Transverse colon (tissue), 4 donors: Measurements from ENCODE around the gene DLG5. TPM values are rescaled to one million over a fixed set of nuclear protein-coding genes. Genes with fewer than 3 reads are reported as not detected.

Experiments used
- DNase-seq: peaks from one replicate; pipeline ENCODE4 v3.0.0-alpha.2; 2019
- H3K27ac ChIP-seq, 4 donors: fragments of 200-600 bp; sonication (generic); 2 replicates each; pipeline ENCODE4 v1.5.1; 2016 to 2018; ENCODE audit warnings: inconsistent platforms in 4 of 4
- H3K27me3 ChIP-seq: fragments of 200-600 bp; sonication (generic); 2 replicates; pipeline ENCODE4 v1.5.1; 2017; ENCODE audit warnings: inconsistent platforms
- H3K36me3 ChIP-seq, 4 donors: fragments of 200-600 bp; sonication (generic); 2 replicates each; pipeline ENCODE4 v1.5.1; 2017 to 2019; ENCODE audit warnings: inconsistent platforms in 4 of 4
- H3K4me1 ChIP-seq, 4 donors: fragments of 200-600 bp; sonication (generic); 2 replicates each; pipeline ENCODE4 v1.5.1; 2017 to 2020; ENCODE audit warnings: inconsistent platforms in 4 of 4
- H3K4me3 ChIP-seq, 4 donors: fragments of 200-600 bp; sonication (generic); 1 replicate in 1 of 4; 2 replicates in 3 of 4; pipeline versions ENCODE4 v1.5.1 to v1.6.1; 2017 to 2019; ENCODE audit warnings: inconsistent platforms in 4 of 4
- H3K9me3 ChIP-seq, 2 donors: fragments of 200-600 bp; sonication (generic); 2 replicates each; pipeline ENCODE4 v1.5.1; 2017 to 2019; ENCODE audit warnings: inconsistent platforms in 2 of 2
- CTCF ChIP-seq, 5 experiments: fragments of 200-600 bp in 3 of 5; fragments of 450-650 bp in 2 of 5; sonication (generic) in 3 of 5; IDR thresholded peaks; 1 replicate in 2 of 5; 2 replicates in 3 of 5; pipeline ENCODE4 v1.5.1; 2016 to 2017; ENCODE audit warnings: antibody characterized with exemption in 5 of 5, inconsistent platforms in 3 of 5, mild to moderate bottlenecking in 2 of 5, moderate library complexity in 1 of 5
- EP300 ChIP-seq: sonication (generic); formaldehyde crosslinking; IDR thresholded peaks from one replicate; pipeline ENCODE4 v1.6.1; 2017; ENCODE audit warnings: antibody characterized with exemption, low read depth
- POLR2A ChIP-seq: fragments of 450-650 bp; IDR thresholded peaks from one replicate; pipeline ENCODE4 v1.6.1; 2016; ENCODE audit warnings: antibody characterized with exemption, mild to moderate bottlenecking, moderate library complexity
- POLR2AphosphoS5 ChIP-seq, 3 donors: sonication (generic); formaldehyde crosslinking; IDR thresholded peaks; one replicate each; pipeline ENCODE4 v1.6.1; 2016; ENCODE audit warnings: antibody characterized with exemption in 3 of 3
- WGBS, 2 donors: methylation state at CpG; one replicate each; pipeline ENCODE4 v1.1.5; 2018; ENCODE audit warnings: low coverage in 1 of 2; 5-methylcytosine and 5-hydroxymethylcytosine counted together
- in situ Hi-C, 4 donors: fragments of 200-750 bp; cut with MboI; loops; one replicate each; pipeline versions ENCODE4 v1.15.0 to v1.15.1; 2017; ENCODE audit warnings: low sequenced_read_pairs in 3 of 4, low pct_ligation_motif_present in 1 of 4, low pct_unique_long_range_greater_than_20kb in 1 of 4
- intact Hi-C: fragments of 100-400 bp; cut with DNase I; formaldehyde crosslinking; loops from one replicate; pipeline ENCODE4 v1.15.1; 2023; ENCODE audit warnings: low total_unique reads
- total RNA-seq, 4 donors: library from RNA; depleted of rRNA; stranded (reverse); fragments of >200 nt; gene quantifications; one replicate each; pipeline ENCODE4 v1.1.0, GENCODE V29; 2016

DLG5 gene
- total RNA-seq, 4 donors from 2014 or later = 31.4 to 90.1 (median 44.6) TPM

GRCh38 chr10:77804371-77804770 lies 122.2 kb downstream of the DLG5 start:
- in situ Hi-C loops = no loop called here
- intact Hi-C loops = no loop called here
- Histone ChIP-seq H3K27me3 (no peaks in the 10 kb centered on the region), H3K4me3 (no peak overlapping the region), H3K9me3 (no peaks in the 10 kb centered on the region), H3K27ac (no peak overlapping the region), H3K36me3 (peaks cover 0 to 32% (median 15%) of the 10 kb centered on the region in 4 donors), H3K4me1 (no peaks in the 10 kb centered on the region)
- no peak for DNase-seq
- no peak for TF ChIP-seq POLR2A
- no peak for TF ChIP-seq EP300
- no peak for TF ChIP-seq POLR2AphosphoS5 (IDR thresholded peaks at IDR 0.05)
- no peak for TF ChIP-seq CTCF (IDR thresholded peaks at IDR 0.05)
- 87% methylated on average over 3 of the region's 3 CpGs; no CpG with 5 or more reads in 1 of the 2 donors for WGBS, 2 donors

GRCh38 chr10:77801474-77802161 lies 124.9 kb downstream of the DLG5 start:
- Histone ChIP-seq H3K27ac (no peak overlapping the region), H3K27me3 (no peaks in the 10 kb centered on the region), H3K36me3 (peaks cover 0 to 17% (median 7%) of the 10 kb centered on the region in 4 donors), H3K4me1 (no peaks in the 10 kb centered on the region), H3K4me3 (no peak overlapping the region), H3K9me3 (no peaks in the 10 kb centered on the region)
- TF ChIP-seq CTCF (IDR thresholded peaks at IDR 0.05) (no peak), POLR2AphosphoS5 (IDR thresholded peaks at IDR 0.05) (no peak), POLR2A (no peak), EP300 (no peak)
- intact Hi-C loops = no loop called here
- 77 to 87% methylated on average over 7 to 14 of the region's 14 CpGs for WGBS, 2 donors
- no peak for DNase-seq
- in situ Hi-C loops = no loop called here

- H3K36me3 ChIP-seq = peaks cover 0 to 20% (median 7%) of the 10 kb centered on the region in 4 donors
- no peaks in the 10 kb centered on the region for H3K27me3 ChIP-seq
- H3K4me1 ChIP-seq = no peaks in the 10 kb centered on the region
- no peak overlapping the region for H3K4me3 ChIP-seq
- in situ Hi-C loops = no loop called here
- DNase-seq = no peak
- no peaks in the 10 kb centered on the region for H3K9me3 ChIP-seq
- intact Hi-C loops = no loop called here
- TF ChIP-seq POLR2A (no peak), CTCF (IDR thresholded peaks at IDR 0.05) (no peak), POLR2AphosphoS5 (IDR thresholded peaks at IDR 0.05) (no peak)
- WGBS, 2 donors = 83 to 86% methylated on average over 2 to 5 of the region's 5 CpGs
- H3K27ac ChIP-seq = no peak overlapping the region
Measured at GRCh38 chr10:77800738-77801266, 125.8 kb downstream of the DLG5 start.

GRCh38 chr10:77800320-77800719 lies 126.2 kb downstream of the DLG5 start:
- Histone ChIP-seq H3K27ac (no peak overlapping the region), H3K27me3 (no peaks in the 10 kb centered on the region), H3K9me3 (no peaks in the 10 kb centered on the region), H3K4me1 (no peaks in the 10 kb centered on the region), H3K4me3 (no peak overlapping the region), H3K36me3 (peaks cover 0 to 20% (median 5%) of the 10 kb centered on the region in 4 donors)
- WGBS, 2 donors = 93% methylated on average over 13 of the region's 13 CpGs; no CpG with 5 or more reads in 1 of the 2 donors
- intact Hi-C loops = no loop called here
- no peak for DNase-seq
- in situ Hi-C loops = no loop called here
- TF ChIP-seq POLR2AphosphoS5 (IDR thresholded peaks at IDR 0.05) (no peak), EP300 (no peak), POLR2A (no peak), CTCF (IDR thresholded peaks at IDR 0.05) (no peak)
